ENCODE data around the gene KRT3.

The KRT3 gene

GRCh38 chr12:52813203-52813819 is 17.4 kb upstream of the KRT3 start:
- DNase-seq: no peak

- DNase-seq: no peak
Measured at GRCh38 chr12:52812749-52813148, 16.8 kb upstream of the KRT3 start.

DNA sequence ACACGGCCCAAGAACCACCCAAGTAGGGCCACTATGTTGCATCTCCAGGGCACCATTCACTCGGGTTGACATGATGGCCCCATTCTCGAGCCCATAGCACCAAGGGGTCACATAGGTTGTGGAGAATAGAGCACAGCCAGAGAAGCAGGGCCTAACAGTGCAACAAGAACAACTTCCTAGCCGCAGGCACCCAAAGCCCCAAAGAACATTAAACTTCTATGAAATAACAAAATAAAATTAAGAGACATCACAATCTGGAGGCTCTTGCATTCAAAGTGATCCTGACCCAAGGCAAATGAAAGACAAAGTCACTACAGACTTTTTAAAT is 16.1 kb upstream of the KRT3 start:
- no peak for DNase-seq

- no peak for DNase-seq
Measured at GRCh38 chr12:52811191-52812072, 15.5 kb upstream of the KRT3 start.

DNA sequence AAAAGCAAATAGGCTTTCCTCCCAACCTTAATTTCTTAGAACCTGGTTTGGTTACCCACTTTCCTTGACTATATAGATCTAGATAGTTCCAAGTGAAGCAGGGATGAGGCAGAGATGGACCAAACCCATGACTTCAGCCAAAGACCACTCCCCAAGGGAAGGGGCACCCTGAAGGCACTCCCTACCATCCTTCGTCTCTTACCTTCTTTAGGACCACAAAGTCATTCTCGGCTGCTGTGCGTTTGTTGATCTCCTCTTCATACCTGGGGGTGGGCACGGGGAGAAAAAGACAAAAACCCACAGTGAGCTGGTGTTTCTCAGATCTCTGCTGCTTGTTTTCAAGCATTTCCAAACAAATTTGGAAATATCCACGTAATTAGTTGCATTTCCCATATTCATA is 14.6 kb upstream of the KRT3 start:
- DNase-seq: no peak

GRCh38 chr12:52809166-52809565 is 13.2 kb upstream of the KRT3 start:
- no peak for DNase-seq

GRCh38 chr12:52808573-52809160 is 12.8 kb upstream of the KRT3 start:
- no peak for DNase-seq

GRCh38 chr12:52807544-52808470 is 11.9 kb upstream of the KRT3 start:
- DNase-seq: no peak

DNA sequence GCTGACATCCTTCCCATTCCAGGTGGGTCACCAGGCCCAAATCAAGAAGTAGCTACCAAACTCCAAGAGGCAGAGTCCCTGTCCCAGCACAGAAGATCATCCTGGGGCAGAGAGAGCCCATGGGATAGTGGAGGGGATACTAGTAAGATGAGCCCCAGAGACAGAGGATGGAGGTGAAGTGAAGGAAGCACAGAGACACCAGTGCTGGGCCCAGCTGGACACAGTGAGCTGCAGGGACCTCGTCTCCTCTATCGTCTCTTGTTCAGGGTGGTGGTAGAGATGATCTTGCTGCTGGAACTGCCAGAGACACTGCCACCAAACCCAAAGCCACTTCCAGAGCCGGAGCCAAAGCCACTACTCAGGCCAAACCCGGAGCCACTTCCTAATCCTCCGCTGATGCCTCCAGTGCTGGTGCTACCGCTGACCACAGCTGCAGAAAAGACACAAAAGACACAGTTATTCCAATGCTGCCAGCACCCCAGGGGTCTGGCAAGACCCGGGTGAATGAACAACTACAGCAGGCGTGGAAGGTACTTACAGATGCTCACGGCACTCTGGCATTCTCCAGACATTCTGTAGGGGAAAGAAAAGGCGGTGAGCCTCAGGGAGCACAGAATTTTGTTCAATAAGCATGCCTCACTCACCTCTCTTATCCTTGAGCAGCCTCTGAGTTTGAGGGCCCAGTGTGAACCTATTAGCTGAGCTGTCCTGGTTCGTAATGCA is 11.1 kb upstream of the KRT3 start:
- no peak for DNase-seq

DNA sequence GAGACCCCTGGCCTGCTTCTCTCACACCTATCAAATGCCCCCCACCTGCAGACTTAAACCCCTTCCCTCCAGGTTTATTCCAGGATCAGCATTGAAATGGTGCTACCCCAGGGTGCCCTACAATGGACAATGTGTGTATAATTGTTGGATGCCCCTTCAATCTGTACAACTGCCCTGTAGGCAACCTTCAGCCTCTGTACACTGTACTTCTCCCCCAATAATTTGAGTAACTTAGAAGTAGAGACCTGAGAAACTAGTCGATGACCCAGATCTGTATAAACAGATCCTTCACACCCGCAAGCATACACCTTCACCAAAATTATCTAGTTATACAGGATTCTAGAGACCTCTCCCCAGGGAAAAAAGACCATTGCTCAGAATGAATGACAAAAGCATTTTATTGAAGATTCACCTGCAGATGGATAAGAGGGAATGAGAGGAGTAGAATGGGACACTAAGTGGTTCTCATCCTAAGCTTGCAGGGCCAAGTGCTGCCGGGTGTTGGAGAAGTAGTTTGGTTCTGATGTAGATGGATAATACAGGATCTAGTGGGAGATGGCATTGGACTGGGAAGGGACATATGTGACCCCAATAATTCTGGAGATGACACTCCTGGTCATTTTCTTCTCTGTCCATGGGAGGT is 10.4 kb upstream of the KRT3 start:
- no peak for DNase-seq

- no peak for DNase-seq
Measured at GRCh38 chr12:52805739-52806138, 9.8 kb upstream of the KRT3 start.

GRCh38 chr12:52805000-52805399 is 9.1 kb upstream of the KRT3 start:
- DNase-seq: no peak

DNA sequence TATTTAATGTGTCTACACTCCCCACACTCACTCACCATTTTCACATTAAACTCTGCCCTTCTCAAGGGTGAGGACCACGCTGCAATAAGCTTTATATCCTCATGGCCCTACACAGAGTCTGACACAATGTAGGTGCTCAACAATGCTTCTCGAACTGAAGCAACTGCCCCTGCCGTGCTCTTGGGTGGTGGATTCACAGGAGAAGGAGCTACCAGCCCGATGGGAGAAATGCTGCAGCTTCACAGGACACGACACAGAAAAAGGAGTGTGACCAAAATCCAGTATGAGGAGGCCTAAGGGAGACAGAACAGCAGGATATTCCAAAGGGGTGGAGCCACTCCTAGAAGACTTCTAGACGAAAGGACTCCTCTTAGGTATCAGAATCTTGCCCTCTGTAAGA is 6.5 kb upstream of the KRT3 start:
- no peak for DNase-seq

DNA sequence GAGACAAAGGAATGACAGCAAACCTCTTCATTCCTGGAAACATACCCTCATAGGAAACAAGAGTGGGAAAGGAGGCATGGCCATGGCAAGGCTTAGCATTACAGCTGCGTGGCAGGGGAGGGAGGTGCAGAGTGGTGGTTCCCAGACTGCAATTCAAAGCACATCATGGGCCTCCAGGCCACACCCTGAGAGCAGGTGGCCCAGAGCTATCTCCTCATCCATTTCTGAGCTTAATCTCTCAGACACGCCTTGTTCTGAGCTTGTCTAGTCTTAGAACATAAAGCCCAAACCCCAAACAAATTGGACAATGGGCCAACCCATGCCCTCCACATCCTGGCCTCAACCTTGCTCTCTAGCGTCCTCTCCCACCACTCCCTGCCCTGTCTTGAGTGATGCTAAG is 5.9 kb upstream of the KRT3 start:
- DNase-seq: no peak

DNA sequence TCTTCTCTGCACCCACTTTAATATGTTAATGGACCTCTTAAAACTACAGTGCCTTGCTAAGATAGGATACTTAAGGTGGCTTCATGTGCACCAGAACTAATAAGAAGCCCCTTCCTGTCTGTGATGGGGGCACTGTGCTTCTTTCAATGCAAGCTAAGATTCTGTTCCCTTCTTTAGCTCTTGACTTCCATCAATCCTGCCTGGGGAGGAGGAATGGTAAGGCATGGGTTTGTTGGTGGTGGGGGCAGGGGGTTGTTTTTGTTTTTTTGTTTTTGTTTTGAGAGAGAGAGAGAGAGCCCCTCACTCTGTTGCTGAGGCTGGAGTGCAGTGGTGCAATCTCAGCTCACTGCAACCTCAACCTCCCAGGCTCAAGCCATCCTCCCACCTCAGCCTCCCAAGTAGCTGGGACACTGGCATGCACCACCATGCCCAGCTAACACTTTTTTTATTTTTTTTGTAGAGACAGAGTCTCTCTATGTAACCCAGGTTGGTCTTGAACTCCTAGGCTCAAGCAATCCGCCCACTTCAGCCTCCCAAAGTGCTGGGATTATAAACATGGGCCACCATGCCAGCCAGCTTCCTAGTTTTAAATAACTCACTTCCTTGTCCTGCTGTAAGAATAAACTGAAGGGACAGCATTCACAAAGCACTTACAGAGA is 4.5 kb upstream of the KRT3 start:
- DNase-seq: no peak

DNA sequence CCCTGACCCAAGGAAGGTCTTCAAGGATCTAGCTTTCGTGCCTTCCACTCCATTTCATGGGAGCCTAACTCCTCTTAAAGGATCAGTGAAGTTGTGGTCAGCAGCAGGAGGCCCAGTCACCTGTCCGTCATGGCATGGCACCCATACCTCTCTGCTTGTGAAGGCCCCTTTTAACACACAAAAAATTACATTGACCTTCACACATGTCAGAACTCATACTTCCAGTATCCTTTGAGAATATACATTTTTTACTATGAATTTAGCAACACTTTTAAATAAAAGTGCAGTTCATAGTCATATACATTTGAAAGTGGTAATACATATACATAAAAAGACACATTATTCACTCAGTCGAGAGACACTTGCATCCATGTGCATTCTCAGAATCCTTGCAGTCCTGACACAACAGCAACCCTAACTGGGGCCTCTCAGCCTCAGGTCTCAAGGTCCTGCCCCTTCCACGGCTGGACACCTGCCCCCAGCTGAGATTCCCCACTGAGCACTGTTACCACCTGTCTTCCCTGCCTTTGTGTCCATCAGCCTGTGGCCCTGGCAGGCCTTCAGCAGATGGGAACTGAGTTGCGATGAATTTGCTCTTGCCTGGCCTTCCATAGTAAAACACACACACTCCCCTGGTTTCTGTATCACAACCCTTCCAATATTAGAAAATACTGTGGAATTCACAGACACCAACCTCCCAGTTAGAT is 3.7 kb upstream of the KRT3 start:
- DNase-seq: no peak

- DNase-seq: no peak
Measured at GRCh38 chr12:52798671-52799504, 3.0 kb upstream of the KRT3 start.

GRCh38 chr12:52798003-52798670 is 2.2 kb upstream of the KRT3 start:
- no peak for DNase-seq

- no peak for DNase-seq
Measured at GRCh38 chr12:52797529-52797894, 1.6 kb upstream of the KRT3 start.

All from GDM1 (cell line).